IPS-NIHi7 (cell line): ENCODE data around the gene PCDHB1.
A peak's percentile ranks its signal among the peaks of the same experiment; 100 is the strongest.

ENCODE experiments used
- DNase-seq: peaks from one replicate; pipeline ENCODE4 v3.0.0; 2012; ENCODE audit warnings: mixed read lengths; ENCODE audit errors: extremely low spot score

PCDHB1 gene

GRCh38 chr5:141050622-141051520 is at the start of gene PCDHB1:
Gene PCDHB1 (plus strand): TSS chr5:141051374. CDS start chr5:141051471, 97 bp downstream.
- DNase-seq: peak; percentile 46

GRCh38 chr5:141001446-141001843 is 49.7 kb upstream of the PCDHB1 start:
- peak; percentile 49 for DNase-seq

GRCh38 chr5:141001844-141002604 is 49.1 kb upstream of the PCDHB1 start:
- peak; percentile 78 for DNase-seq

- no peak for DNase-seq
Observed at GRCh38 chr5:141002605-141002965, 48.6 kb upstream of the PCDHB1 start.

GRCh38 chr5:141003031-141003430 is 48.1 kb upstream of the PCDHB1 start:
- DNase-seq: no peak

GRCh38 chr5:141003791-141004611 is 47.2 kb upstream of the PCDHB1 start:
- peak; percentile 68 for DNase-seq

- no peak for DNase-seq
Observed at GRCh38 chr5:141007791-141008190, 43.4 kb upstream of the PCDHB1 start.

GRCh38 chr5:141010047-141010793 is 41.0 kb upstream of the PCDHB1 start:
- no peak for DNase-seq

GRCh38 chr5:141017943-141018342 is 33.2 kb upstream of the PCDHB1 start:
- DNase-seq: no peak

GRCh38 chr5:141022384-141022783 is 28.8 kb upstream of the PCDHB1 start:
- DNase-seq: no peak

- DNase-seq: no peak
Observed at GRCh38 chr5:141031006-141031405, 20.2 kb upstream of the PCDHB1 start.

GRCh38 chr5:141032626-141033025 is 18.5 kb upstream of the PCDHB1 start:
- no peak for DNase-seq

GRCh38 chr5:141039061-141039460 is 12.1 kb upstream of the PCDHB1 start:
- DNase-seq: no peak

GRCh38 chr5:141039517-141039916 is 11.7 kb upstream of the PCDHB1 start:
- no peak for DNase-seq

GRCh38 chr5:141040093-141040770 is 10.9 kb upstream of the PCDHB1 start:
- peak; percentile 75 for DNase-seq

- peak; percentile 97 for DNase-seq
Observed at GRCh38 chr5:141040771-141041426, 10.3 kb upstream of the PCDHB1 start.

GRCh38 chr5:141041427-141041785 is 9.8 kb upstream of the PCDHB1 start:
- DNase-seq: no peak

GRCh38 chr5:141042555-141042954 is 8.6 kb upstream of the PCDHB1 start:
- DNase-seq: no peak

- DNase-seq: peak; percentile 42
Observed at GRCh38 chr5:141051521-141051866, 320 bp downstream of the PCDHB1 start.

- DNase-seq: no peak
Observed at GRCh38 chr5:141077826-141078225, 26.7 kb downstream of the PCDHB1 start.
